Measurements from ENCODE around the gene ACTR3C.

GRCh38 chr7:150307904-150308303 is 15.4 kb downstream of the ACTR3C start:
- no peak for TF ChIP-seq CTCF (IDR thresholded peaks at IDR 0.05; ENCODE audit: low read depth, low read length, poor library complexity, severe bottlenecking)
- no peak for TF ChIP-seq EZH2phosphoT487 (IDR thresholded peaks at IDR 0.05; ENCODE audit: borderline replicate concordance, low read length)

Data from DOHH2 (cell line).